Activated naive CD8-positive, alpha-beta T cell treated with anti-CD3 and anti-CD28 coated beads for 36 hours (primary cell): ENCODE results near the gene MYH6. TPM values are rescaled to one million over a fixed set of nuclear protein-coding genes. Genes with fewer than 3 reads are reported as not detected.

Experiments
- DNase-seq: peaks from one replicate; pipeline ENCODE4 v3.0.0; 2021
- H3K27ac Mint-ChIP-seq: one replicate; pipeline ENCODE4 v1.8.0; 2022; ENCODE audit warnings: mild to moderate bottlenecking, moderate library complexity, mixed read lengths
- H3K27me3 Mint-ChIP-seq: one replicate; pipeline ENCODE4 v1.8.0; 2022; ENCODE audit warnings: mild to moderate bottlenecking, mixed read lengths
- H3K36me3 Mint-ChIP-seq: one replicate; pipeline ENCODE4 v1.8.0; 2021; ENCODE audit warnings: mild to moderate bottlenecking, mixed read lengths
- H3K4me1 Mint-ChIP-seq: one replicate; pipeline ENCODE4 v1.8.0; 2021; ENCODE audit warnings: mixed read lengths
- H3K4me3 Mint-ChIP-seq: one replicate; pipeline ENCODE4 v1.8.0; 2022; ENCODE audit warnings: mild to moderate bottlenecking, moderate library complexity, mixed read lengths
- H3K9me3 Mint-ChIP-seq: one replicate; pipeline ENCODE4 v1.8.0; 2022; ENCODE audit warnings: mixed read lengths
- total RNA-seq, 2 experiments: library from RNA; stranded (reverse); gene quantifications; one replicate each; pipeline ENCODE4 v1.2.3, GENCODE V29; 2021

MYH6 gene
- total RNA-seq, 2 experiments from 2014 or later: not detected

GRCh38 chr14:23339506-23340268, 68.4 kb downstream of the MYH6 start:
- Mint-ChIP-seq H3K36me3 (no peaks in the 10 kb centered on the region), H3K27me3 (peaks cover 28% of the 10 kb centered on the region), H3K4me1 (no peaks in the 10 kb centered on the region), H3K4me3 (no peak overlapping the region), H3K9me3 (peaks cover 2% of the 10 kb centered on the region), H3K27ac (no peak overlapping the region)
- no peak for DNase-seq

- Mint-ChIP-seq H3K27me3 (peaks cover 30% of the 10 kb centered on the region), H3K36me3 (no peaks in the 10 kb centered on the region), H3K4me3 (no peak overlapping the region), H3K4me1 (no peaks in the 10 kb centered on the region), H3K9me3 (peaks cover 2% of the 10 kb centered on the region), H3K27ac (no peak overlapping the region)
- no peak for DNase-seq
Observed at GRCh38 chr14:23335623-23336022, 72.5 kb downstream of the MYH6 start.

Other genes starting within 250 kb of the MYH6 start
- 1 to 10 TPM; 2.5 to 2.8 TPM for gene SLC7A8, start 224.6 kb downstream of the MYH6 start, total RNA-seq
- gene RNF212B, start 170.3 kb downstream of the MYH6 start, total RNA-seq: not detected
- gene HOMEZ, start 122.1 kb downstream of the MYH6 start, total RNA-seq: 10 to 100 TPM; 10.8 to 12.7 TPM
- gene PPP1R3E, start 105.4 kb downstream of the MYH6 start, total RNA-seq: 10 to 100 TPM; 21.1 to 21.4 TPM
- 1 to 10 TPM; 1.4 to 1.8 TPM for gene BCL2L2, start 101.4 kb downstream of the MYH6 start, total RNA-seq
- 100 to 1,000 TPM; 280 to 289 TPM for gene PABPN1, start 86.8 kb downstream of the MYH6 start, total RNA-seq
- 1 to 10 TPM; 2.2 to 2.9 TPM for gene SLC22A17, start 55.4 kb downstream of the MYH6 start, total RNA-seq
- gene EFS, start 43.1 kb downstream of the MYH6 start, total RNA-seq: not detected
- gene IL25, start 35.5 kb downstream of the MYH6 start, total RNA-seq: not detected
- not detected for gene CMTM5, start 31.2 kb downstream of the MYH6 start, total RNA-seq
- gene MYH7, start 27.4 kb upstream of the MYH6 start, total RNA-seq: under 1 TPM; 0.04 to 0.06 TPM
- 10 to 100 TPM; 75.2 to 80.3 TPM for gene NGDN, start 61.4 kb upstream of the MYH6 start, total RNA-seq
- gene ZFHX2, start 143.5 kb upstream of the MYH6 start, total RNA-seq: 1 to 10 TPM in 1 of 2 experiments, under 1 TPM in 1; 0.85 to 1.1 TPM
- gene THTPA, start 148.0 kb upstream of the MYH6 start, total RNA-seq: 1 to 10 TPM; 7.6 to 9.4 TPM
- 100 to 1,000 TPM; 118 to 124 TPM for gene AP1G2, start 159.5 kb upstream of the MYH6 start, total RNA-seq
- under 1 TPM; 0.72 to 0.74 TPM for gene JPH4, start 170.5 kb upstream of the MYH6 start, total RNA-seq
- 10 to 100 TPM; 10.4 to 11.6 TPM for gene DHRS2, start 228.1 kb upstream of the MYH6 start, total RNA-seq